Activated naive CD4-positive, alpha-beta T cell treated with anti-CD3 and anti-CD28 coated beads, Interleukin-2, amount 50 U/mL, for 72 hours (primary cell): Measurements from ENCODE around the gene ELL2. TPM values are rescaled to one million over a fixed set of nuclear protein-coding genes. Genes with fewer than 3 reads are reported as not detected.
A peak's percentile ranks its signal among the peaks of the same experiment; 100 is the strongest.

ENCODE experiments used
- ATAC-seq, 2 donors: fragments of 150-1000 bp; cut with Tn5 transposase; 2 replicates each; pipeline ENCODE4 v1.10.0; 2021; ENCODE audit warnings: mild to moderate bottlenecking in 2 of 2, moderate library complexity in 2 of 2
- DNase-seq, 2 donors: peaks; one replicate each; pipeline ENCODE4 v3.0.0; 2021 to 2022; ENCODE audit warnings: low spot score in 2 of 2
- H3K27ac Mint-ChIP-seq, 2 donors: one replicate each; pipeline ENCODE4 v1.8.0; 2022; ENCODE audit warnings: mild to moderate bottlenecking in 2 of 2, mixed read lengths in 2 of 2
- H3K36me3 Mint-ChIP-seq, 2 donors: one replicate each; pipeline ENCODE4 v1.8.0; 2022; ENCODE audit warnings: mixed read lengths in 2 of 2
- H3K9me3 Mint-ChIP-seq, 2 donors: one replicate each; pipeline ENCODE4 v1.8.0; 2022; ENCODE audit warnings: mixed read lengths in 2 of 2
- total RNA-seq, 2 donors: library from RNA; stranded (reverse); gene quantifications; one replicate each; pipeline ENCODE4 v1.2.3, GENCODE V29; 2022

Gene ELL2
- total RNA-seq, 2 donors from 2014 or later, result 41.1 to 110 TPM

- DNase-seq, result no peak
- H3K36me3 Mint-ChIP-seq, result peaks cover 0 to 34% of the 10 kb centered on the region in 2 donors
- H3K27ac Mint-ChIP-seq, result peak overlapping the region in 1 of 2 donors; percentile 50
- no peaks in the 10 kb centered on the region for H3K9me3 Mint-ChIP-seq
- ATAC-seq, result no peak
Observed at GRCh38 chr5:95889076-95889475, 72.6 kb downstream of the ELL2 start.

GRCh38 chr5:95887977-95888376, 73.7 kb downstream of the ELL2 start:
- H3K9me3 Mint-ChIP-seq, result no peaks in the 10 kb centered on the region
- ATAC-seq, result no peak
- H3K27ac Mint-ChIP-seq, result no peak overlapping the region
- no peak for DNase-seq
- H3K36me3 Mint-ChIP-seq, result peaks cover 0 to 34% of the 10 kb centered on the region in 2 donors

GRCh38 chr5:95886340-95887044, 75.2 kb downstream of the ELL2 start:
- no peaks in the 10 kb centered on the region for H3K9me3 Mint-ChIP-seq

GRCh38 chr5:95884511-95884910, 77.1 kb downstream of the ELL2 start:
- H3K27ac Mint-ChIP-seq, result no peak overlapping the region
- ATAC-seq (no peak), DNase-seq (no peak)
- no peaks in the 10 kb centered on the region for H3K9me3 Mint-ChIP-seq
- peaks cover 0 to 18% of the 10 kb centered on the region in 2 donors for H3K36me3 Mint-ChIP-seq

More at GRCh38 chr5:95886340-95887044, 75.2 kb downstream of the ELL2 start:
- DNase-seq, result no peak
- no peak for ATAC-seq
- H3K27ac Mint-ChIP-seq, result no peak overlapping the region
- peaks cover 0 to 31% of the 10 kb centered on the region in 2 donors for H3K36me3 Mint-ChIP-seq

- Mint-ChIP-seq H3K9me3 (no peaks in the 10 kb centered on the region), H3K27ac (no peak overlapping the region), H3K36me3 (peaks cover 0 to 17% of the 10 kb centered on the region in 2 donors)
- DNase-seq (no peak), ATAC-seq (no peak)
Observed at GRCh38 chr5:95884017-95884325, 77.7 kb downstream of the ELL2 start.

- DNase-seq (no peak), ATAC-seq (peak in 1 of 2 donors; percentile 11)
- H3K9me3 Mint-ChIP-seq, result no peaks in the 10 kb centered on the region
- peak overlapping the region in 1 of 2 donors; percentile 1 for H3K27ac Mint-ChIP-seq
- H3K36me3 Mint-ChIP-seq, result peaks cover 0 to 12% of the 10 kb centered on the region in 2 donors
Observed at GRCh38 chr5:95883185-95884016, 78.2 kb downstream of the ELL2 start.

GRCh38 chr5:95881833-95882232, 79.8 kb downstream of the ELL2 start:
- ATAC-seq, result no peak
- no peaks in the 10 kb centered on the region for H3K9me3 Mint-ChIP-seq
- H3K27ac Mint-ChIP-seq, result no peak overlapping the region
- DNase-seq, result no peak
- peaks cover 0 to 5% of the 10 kb centered on the region in 2 donors for H3K36me3 Mint-ChIP-seq

- H3K36me3 Mint-ChIP-seq, result no peaks in the 10 kb centered on the region
- peak overlapping the region in 1 of 2 donors; percentile 18 for H3K27ac Mint-ChIP-seq
- DNase-seq (no peak), ATAC-seq (no peak)
- no peaks in the 10 kb centered on the region for H3K9me3 Mint-ChIP-seq
Observed at GRCh38 chr5:95880081-95880926, 81.3 kb downstream of the ELL2 start.

GRCh38 chr5:95879661-95880060, 82.0 kb downstream of the ELL2 start:
- Mint-ChIP-seq H3K9me3 (no peaks in the 10 kb centered on the region), H3K36me3 (no peaks in the 10 kb centered on the region), H3K27ac (no peak overlapping the region)
- DNase-seq (no peak), ATAC-seq (no peak)

- no peak for ATAC-seq
- DNase-seq, result no peak
- no peaks in the 10 kb centered on the region for H3K9me3 Mint-ChIP-seq
- H3K27ac Mint-ChIP-seq, result no peak overlapping the region
- H3K36me3 Mint-ChIP-seq, result no peaks in the 10 kb centered on the region
Observed at GRCh38 chr5:95878417-95879323, 83.0 kb downstream of the ELL2 start.

GRCh38 chr5:95876782-95877181, 84.9 kb downstream of the ELL2 start:
- DNase-seq, result no peak
- ATAC-seq, result peak in 1 of 2 donors; percentile 29
- H3K27ac Mint-ChIP-seq, result no peak overlapping the region
- H3K9me3 Mint-ChIP-seq, result no peaks in the 10 kb centered on the region
- H3K36me3 Mint-ChIP-seq, result no peaks in the 10 kb centered on the region

GRCh38 chr5:95874246-95874645, 87.4 kb downstream of the ELL2 start:
- no peak overlapping the region for H3K27ac Mint-ChIP-seq
- DNase-seq (no peak), ATAC-seq (no peak)
- no peaks in the 10 kb centered on the region for H3K36me3 Mint-ChIP-seq
- H3K9me3 Mint-ChIP-seq, result no peaks in the 10 kb centered on the region

- Mint-ChIP-seq H3K27ac (no peak overlapping the region), H3K36me3 (peaks cover 1 to 4% of the 10 kb centered on the region in 2 donors), H3K9me3 (peaks cover 0 to 5% of the 10 kb centered on the region in 2 donors)
- DNase-seq, result no peak
- no peak for ATAC-seq
Observed at GRCh38 chr5:95873351-95873750, 88.3 kb downstream of the ELL2 start.

GRCh38 chr5:95872346-95873268, 89.0 kb downstream of the ELL2 start:
- no peak overlapping the region for H3K27ac Mint-ChIP-seq
- H3K9me3 Mint-ChIP-seq, result peaks cover 0 to 9% of the 10 kb centered on the region in 2 donors
- peaks cover 4 to 11% of the 10 kb centered on the region in 2 donors for H3K36me3 Mint-ChIP-seq
- no peak for DNase-seq
- ATAC-seq, result no peak

GRCh38 chr5:95871146-95871806, 90.4 kb downstream of the ELL2 start:
- ATAC-seq, result no peak
- no peak for DNase-seq
- Mint-ChIP-seq H3K9me3 (peaks cover 0 to 16% of the 10 kb centered on the region in 2 donors), H3K27ac (peak overlapping the region; percentile 89 to 95), H3K36me3 (peaks cover 4 to 13% of the 10 kb centered on the region in 2 donors)
